ENCODE data around the gene ADPGK.
"Not testable (repeated sequence)": the region's sequence is repeated elsewhere in the genome, so short reads cannot be mapped to it uniquely, and the experiment has no call there.

ADPGK gene

GRCh38 chr15:72783640-72784455 is at the start of gene ADPGK:
TSS of gene ADPGK (minus strand) at chr15:72783758. CDS start at chr15:72783691, 67 bp downstream.
- peak; percentile 89 to 92 (median 91) for DNase-seq (ENCODE audit: low read depth in 3 of 3)

DNA sequence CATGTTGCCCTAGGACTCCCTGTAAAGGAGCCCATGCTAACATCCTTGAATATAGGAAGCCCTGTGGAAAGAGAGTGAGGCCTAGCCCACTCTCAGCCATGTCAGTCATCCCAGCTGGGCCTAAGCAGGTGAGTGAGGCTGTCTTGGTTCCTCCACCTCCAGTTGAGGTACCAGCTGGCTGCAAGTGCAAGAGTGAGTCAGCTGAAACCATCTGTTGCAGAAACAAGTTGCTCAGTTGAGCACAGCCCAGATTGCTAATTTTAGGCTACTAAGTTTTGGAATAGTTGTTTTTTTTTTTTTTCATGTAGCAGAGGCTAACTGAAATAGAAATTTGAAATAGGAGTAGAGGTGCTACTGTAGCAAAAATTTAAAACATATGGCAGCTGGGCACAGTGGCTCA is 43.7 kb upstream of the ADPGK start:
- no peak for DNase-seq (ENCODE audit: low read depth in 3 of 3)

DNA sequence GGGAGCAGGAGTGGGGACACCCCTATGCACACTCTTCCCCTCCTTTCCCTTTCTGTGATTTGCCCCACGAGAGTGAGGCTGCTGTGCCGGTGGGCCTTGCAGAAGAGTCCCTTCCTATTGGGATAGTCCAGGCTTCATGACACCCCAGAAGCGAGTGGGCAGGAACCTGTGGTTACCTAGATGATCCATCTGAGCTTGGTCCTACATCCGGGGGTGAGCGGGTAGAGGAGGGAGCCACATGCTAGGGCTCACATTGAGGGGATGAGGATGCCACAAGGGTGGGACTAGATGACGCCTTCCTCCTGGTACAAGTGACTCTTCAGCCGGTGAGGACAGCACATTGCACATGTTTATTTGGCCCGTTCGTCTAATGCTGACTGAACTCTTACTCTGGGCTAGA is 43.1 kb upstream of the ADPGK start:
- DNase-seq (ENCODE audit: low read depth in 3 of 3): no peak

GRCh38 chr15:72825829-72826228 is 42.3 kb upstream of the ADPGK start:
- no peak for DNase-seq (ENCODE audit: low read depth in 3 of 3)

DNA sequence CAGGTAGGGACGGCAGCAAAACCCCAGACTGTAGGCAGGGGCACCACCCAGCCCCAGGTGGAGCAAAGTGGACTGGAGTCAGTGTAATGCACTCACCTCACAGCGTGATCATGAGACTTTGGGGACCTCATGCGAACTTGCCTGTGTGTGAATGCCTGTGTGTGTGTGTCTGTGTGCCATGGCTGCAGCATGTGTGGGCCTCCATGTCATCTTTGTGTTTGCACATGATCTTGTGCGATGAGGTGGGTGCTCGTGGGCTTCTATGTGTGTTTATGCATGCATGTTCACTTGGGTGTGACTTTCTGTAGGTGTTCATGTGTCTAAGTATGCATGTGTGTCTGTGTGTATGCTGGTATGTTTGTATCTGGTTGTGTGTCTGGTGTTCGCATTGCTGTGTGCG is 41.2 kb upstream of the ADPGK start:
- DNase-seq (ENCODE audit: low read depth in 3 of 3): no peak

DNA sequence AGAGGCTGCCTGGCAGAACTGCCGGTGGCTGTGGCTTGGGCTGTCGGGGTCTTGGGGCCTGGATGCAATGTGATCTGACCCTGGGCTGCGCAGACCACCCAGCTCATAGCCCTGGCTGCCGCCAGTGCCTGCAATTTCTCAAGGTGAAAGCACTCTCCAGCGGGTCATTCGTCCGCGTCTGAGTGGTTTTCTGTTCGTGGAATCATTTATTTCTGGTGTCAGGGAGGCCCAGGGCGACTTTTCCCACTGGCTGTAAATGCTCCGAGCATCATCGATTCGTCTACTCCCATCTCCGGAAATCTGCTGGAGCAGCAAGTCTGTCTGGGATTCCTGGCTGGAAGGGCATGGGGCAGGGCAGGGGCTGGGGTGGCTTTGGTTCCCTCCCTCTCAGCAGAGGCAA is 40.6 kb upstream of the ADPGK start:
- DNase-seq (ENCODE audit: low read depth in 3 of 3): no peak

DNA sequence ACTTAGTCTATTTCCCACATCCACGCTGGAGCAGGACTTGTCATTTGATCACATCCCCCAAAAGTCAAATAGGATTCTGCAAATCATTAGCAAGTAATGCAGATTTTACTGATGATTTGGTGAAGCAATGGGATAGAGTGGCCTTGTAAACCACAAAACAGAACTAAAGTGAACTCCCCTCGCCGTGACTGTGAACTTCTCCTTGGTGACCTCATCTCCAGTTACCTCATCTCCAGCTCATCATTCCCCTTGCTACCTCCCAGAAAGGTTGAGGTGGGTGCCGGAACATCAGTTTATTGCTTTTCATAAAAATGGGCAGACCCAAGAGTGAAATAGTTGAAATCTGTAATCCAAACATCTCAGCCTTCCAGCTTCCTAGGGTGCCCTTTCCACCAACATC is 36.7 kb upstream of the ADPGK start:
- no peak for DNase-seq (ENCODE audit: low read depth in 3 of 3)

GRCh38 chr15:72818632-72819031 is 35.1 kb upstream of the ADPGK start:
- DNase-seq (ENCODE audit: low read depth in 3 of 3): no peak

DNA sequence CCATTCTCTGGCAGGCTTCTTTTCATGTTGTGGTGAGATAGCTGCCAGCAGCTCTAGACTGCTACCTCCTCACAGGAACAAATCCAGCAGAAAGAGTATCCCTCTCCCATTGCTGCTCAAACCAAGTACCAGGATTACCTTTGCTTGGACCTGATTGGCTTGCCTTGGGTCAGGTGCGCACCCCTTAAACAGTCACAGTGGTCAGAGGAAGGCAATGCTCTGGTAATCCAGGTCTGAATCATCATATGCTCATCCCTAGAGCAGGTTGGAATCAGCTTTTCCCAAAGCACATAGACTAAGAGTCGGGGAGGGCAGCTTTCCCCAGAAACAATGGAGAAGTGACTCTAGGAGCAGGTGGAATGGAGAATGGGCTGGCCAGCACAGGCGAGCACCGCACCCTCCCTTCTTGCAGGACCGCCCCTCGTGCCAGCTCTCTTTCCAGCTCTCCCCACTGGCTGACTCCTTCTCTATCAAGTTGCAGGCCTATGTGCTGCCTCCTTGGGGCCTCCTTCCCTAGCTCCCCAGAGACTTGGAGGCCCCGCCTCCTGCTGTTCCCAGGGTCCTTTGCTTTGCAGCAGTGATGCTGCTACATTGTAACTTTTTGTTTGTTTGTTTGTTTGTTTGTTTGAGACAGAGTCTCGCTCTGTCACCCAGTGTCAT is 29.9 kb upstream of the ADPGK start:
- no peak for DNase-seq (ENCODE audit: low read depth in 3 of 3)

DNA sequence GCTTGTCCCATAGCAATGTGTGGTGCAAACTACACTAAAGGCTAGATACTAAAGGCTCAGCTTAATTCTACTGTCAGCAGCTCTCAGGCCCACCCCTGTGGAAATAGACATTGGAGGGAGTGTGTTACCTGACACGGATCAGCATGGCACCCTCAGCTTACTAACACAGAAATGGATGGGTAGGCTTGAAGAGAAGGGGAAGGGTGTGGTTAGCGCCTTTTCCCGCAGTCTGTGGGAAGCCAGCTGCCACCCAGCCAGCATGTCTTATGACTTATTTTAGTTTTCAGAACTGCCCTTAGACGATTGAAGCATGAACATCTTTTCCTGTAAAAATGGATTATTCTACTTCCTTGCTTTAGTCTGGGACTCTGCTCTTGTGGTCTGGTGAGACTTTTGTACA is 25.8 kb upstream of the ADPGK start:
- no peak for DNase-seq (ENCODE audit: low read depth in 3 of 3)

DNA sequence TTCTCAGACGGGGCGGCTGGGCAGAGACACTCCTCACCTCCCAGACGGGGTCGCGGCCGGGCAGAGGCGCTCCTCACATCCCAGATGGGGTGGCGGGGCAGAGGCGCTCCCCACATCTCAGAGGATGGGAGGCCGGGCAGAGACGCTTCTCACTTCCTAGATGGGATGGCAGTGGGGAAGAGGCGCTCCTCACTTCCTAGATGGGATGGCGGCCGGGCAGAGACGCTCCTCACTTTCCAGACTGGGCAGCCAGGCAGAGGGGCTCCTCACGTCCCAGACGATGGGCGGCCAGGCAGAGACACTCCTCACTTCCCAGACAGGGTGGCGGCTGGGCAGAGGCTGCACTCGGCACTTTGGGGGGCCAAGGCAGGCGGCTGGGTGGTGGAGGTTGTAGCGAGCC is 23.8 kb upstream of the ADPGK start:
- not testable (repeated sequence) for DNase-seq (ENCODE audit: low read depth in 3 of 3)

DNA sequence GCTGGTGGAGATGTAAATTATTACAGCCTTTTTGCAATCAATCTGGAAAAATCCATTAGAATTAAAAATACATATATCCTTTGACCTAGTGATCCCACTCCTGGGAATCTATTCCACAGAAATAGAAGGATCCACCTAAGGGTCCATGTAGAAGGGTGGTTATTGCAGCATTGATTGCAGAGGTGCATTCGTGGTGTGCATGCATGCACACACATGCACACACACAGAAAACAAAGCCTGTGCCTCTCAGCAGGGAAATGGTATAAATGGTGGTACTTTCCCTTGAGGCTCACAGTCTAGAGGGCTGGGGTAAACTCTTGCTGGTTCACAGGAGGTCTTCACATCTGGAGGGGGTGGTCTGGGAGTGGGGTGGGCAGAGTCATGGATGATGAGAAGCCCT is 19.4 kb upstream of the ADPGK start:
- DNase-seq (ENCODE audit: low read depth in 3 of 3): no peak

DNA sequence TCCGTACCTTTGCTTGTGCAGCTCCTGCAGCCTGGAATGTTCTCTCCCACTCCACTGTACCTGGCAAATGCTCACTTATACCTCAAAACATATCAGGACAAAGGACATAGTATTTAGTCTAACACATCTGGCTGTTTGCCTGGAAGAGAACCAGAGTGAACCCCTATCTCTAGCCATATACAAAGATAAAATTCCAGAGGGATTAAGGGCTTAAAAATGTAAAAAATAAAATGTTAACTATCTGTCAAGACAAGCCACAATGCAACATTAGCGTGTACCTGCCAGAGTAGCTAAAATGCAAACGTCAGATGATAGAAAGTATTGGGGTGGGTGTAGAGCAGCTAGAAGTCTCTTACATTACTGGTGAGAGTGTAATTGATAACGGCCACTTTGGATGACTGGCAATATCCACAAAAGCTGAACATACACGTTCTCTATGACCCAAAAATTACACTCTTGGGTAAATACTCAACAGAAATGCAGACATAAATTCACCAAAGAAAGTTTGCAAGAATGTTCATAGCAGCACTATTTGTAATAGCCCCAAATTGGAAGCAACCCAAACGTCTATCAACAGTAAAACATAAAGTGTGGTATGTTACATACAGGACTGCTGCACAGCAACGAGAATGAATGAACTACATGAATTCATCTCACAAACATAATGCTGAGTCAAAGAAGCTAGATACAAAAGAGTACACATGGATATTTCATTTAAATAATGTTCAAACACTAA is 18.2 kb upstream of the ADPGK start:
- no peak for DNase-seq (ENCODE audit: low read depth in 3 of 3)

GRCh38 chr15:72800833-72801481 is 17.4 kb upstream of the ADPGK start:
- DNase-seq (ENCODE audit: low read depth in 3 of 3): no peak

DNA sequence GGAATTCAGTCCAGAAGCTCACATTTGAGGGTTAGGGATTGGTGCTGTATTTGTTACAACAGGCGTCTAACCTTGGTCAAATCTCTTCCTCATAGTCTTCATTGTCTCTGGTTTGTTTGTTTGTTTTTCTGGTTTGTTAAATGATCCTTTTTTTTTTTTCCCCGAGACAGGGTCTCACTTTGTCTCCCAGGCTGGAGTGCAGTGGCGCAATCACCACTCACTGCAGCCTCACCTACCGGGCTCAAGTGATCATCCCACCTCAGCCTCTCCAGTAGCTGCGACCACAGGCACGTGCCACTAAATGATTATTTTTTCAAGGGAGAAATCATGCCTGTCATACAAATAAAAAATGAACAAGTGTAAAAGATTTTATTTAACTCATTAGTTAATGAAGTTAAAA is 14.3 kb upstream of the ADPGK start:
- DNase-seq (ENCODE audit: low read depth in 3 of 3): no peak

DNA sequence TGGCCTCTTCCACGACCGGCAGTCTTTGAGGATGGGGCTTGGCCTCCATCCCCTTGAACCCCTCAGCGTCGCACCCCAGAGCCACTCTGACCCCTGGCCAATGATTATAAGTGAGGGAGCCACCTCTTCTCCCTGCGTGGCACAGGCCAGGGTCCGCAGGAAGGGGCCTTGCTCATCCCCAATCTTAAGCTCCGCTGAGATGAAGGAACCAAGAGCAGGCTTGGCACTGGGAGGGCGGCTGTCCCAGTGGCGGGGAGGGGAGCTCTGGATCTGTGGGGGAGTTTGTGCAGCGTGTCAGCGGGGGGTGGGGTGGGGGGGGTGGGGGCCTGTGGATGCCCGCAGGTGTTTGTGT is 13.8 kb upstream of the ADPGK start:
- no peak for DNase-seq (ENCODE audit: low read depth in 3 of 3)

- DNase-seq (ENCODE audit: low read depth in 3 of 3): peak in 1 of 3 experiments; percentile 18
Measured at GRCh38 chr15:72796515-72797337, 13.2 kb upstream of the ADPGK start.

GRCh38 chr15:72796210-72796514 is 12.6 kb upstream of the ADPGK start:
- no peak for DNase-seq (ENCODE audit: low read depth in 3 of 3)

DNA sequence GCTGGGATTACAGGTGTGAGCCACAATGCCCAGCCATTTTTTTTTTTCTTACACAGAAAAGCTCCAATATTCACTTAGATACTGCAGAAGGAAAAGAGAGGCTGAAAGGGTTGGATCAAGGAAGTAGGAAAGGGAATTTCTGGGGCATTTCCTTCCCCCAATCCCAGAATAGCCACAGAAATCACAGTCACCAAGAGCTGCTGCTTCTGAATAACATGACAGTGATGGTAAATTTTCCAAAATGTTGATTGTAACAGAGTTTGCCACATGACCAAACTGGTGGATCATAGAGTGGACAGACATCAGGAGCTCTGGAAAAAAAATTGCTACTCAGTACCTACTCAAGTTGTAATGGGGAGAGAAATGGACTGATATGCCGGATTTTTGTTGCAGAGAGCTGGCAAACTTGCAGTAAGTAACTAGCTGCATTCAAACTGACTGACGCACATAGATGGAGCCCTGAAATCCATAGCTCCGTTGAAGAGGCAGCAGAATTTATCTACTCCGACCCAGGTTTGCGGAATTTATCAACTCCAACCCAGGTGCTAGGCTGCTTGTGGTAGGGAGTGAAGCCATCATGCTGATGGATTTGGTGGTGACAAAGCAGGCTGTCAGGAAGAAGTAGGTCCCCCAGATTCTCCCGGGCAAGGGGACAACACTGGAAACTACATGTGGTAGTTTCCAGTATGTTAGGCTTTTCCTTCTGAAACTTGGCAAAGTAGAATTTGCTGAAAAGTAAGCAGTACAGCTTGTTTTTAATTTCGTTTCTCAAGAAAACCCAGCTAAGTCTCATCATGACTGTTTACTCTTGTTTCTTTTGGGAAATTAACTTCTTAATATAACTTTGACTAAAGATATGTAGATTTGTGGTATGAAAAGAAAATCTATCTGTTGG is 10.5 kb upstream of the ADPGK start:
- DNase-seq (ENCODE audit: low read depth in 3 of 3): no peak

- no peak for DNase-seq (ENCODE audit: low read depth in 3 of 3)
Measured at GRCh38 chr15:72792431-72792830, 8.9 kb upstream of the ADPGK start.

All from stimulated activated CD4-positive, alpha-beta T cell treated with anti-CD3 and anti-CD28 coated beads, TNF-alpha, amount 100 ng/mL, for 4 hours (primary cell).